ENCODE data around the gene MINAR2.

GRCh38 chr5:129739773-129740172 is 8.1 kb upstream of the MINAR2 start:
- TF ChIP-seq EZH2 (IDR thresholded peaks at IDR 0.05; ENCODE audit: borderline replicate concordance, low read length) = no peak
- no peak for TF ChIP-seq CTCF (IDR thresholded peaks at IDR 0.05; ENCODE audit: low read length)
